SU-DHL-6 (cell line): ENCODE measurements around the gene RPS19.

Experiments
- H2AFZ ChIP-seq: fragments of 200-600 bp; sonication (generic); 2 replicates; pipeline ENCODE4 v1.6.1; 2014; ENCODE audit warnings: low read depth, mild to moderate bottlenecking, moderate library complexity, mixed read lengths, antibody characterized with exemption, low read length; ENCODE audit not compliant: severe bottlenecking
- H3F3A ChIP-seq: fragments of 200-600 bp; shearing (Covaris generic); 2 replicates; pipeline ENCODE4 v1.6.0; 2016; ENCODE audit warnings: antibody characterized with exemption, mild to moderate bottlenecking; ENCODE audit not compliant: insufficient read depth
- H3K27ac ChIP-seq: fragments of 200-600 bp; sonication (generic); 2 replicates; pipeline ENCODE4 v1.5.1; 2016; ENCODE audit warnings: low read depth, mild to moderate bottlenecking, low read length, moderate library complexity, mixed read lengths
- H3K27me3 ChIP-seq: fragments of 200-600 bp; sonication (generic), shearing (Covaris generic); 2 replicates; pipeline ENCODE4 v1.6.0; 2014; ENCODE audit warnings: mild to moderate bottlenecking, low read length
- H3K36me3 ChIP-seq: fragments of 200-600 bp; sonication (generic); 2 replicates; pipeline ENCODE4 v1.6.1; 2014; ENCODE audit warnings: mild to moderate bottlenecking, low read length, mixed read lengths
- H3K4me2 ChIP-seq: fragments of 300-600, 200-600 bp; shearing (Covaris generic), sonication (generic); 2 replicates; pipeline ENCODE4 v1.6.0; 2014; ENCODE audit warnings: low read length, low read depth, mild to moderate bottlenecking; ENCODE audit not compliant: poor library complexity, severe bottlenecking
- H3K4me3 ChIP-seq: fragments of 200-600 bp; sonication (generic); 2 replicates; pipeline ENCODE4 v1.5.1; 2014; ENCODE audit warnings: antibody characterized with exemption, low read length, mild to moderate bottlenecking, mixed read lengths; ENCODE audit not compliant: insufficient read depth, poor library complexity, severe bottlenecking
- H3K79me2 ChIP-seq: fragments of 200-600 bp; sonication (generic); 2 replicates; pipeline ENCODE4 v1.6.1; 2014; ENCODE audit warnings: mild to moderate bottlenecking, low read length, moderate library complexity; ENCODE audit not compliant: insufficient read depth
- H3K9ac ChIP-seq: fragments of 200-600 bp; sonication (generic); 2 replicates; pipeline ENCODE4 v1.7.0; 2014; ENCODE audit warnings: mild to moderate bottlenecking, low read length
- H3K9me2 ChIP-seq: fragments of 200-600 bp; sonication (generic); replicated peaks from 2 replicates; pipeline ENCODE4 v1.6.1; 2014; ENCODE audit warnings: low read length; ENCODE audit not compliant: insufficient read depth
- H3K9me3 ChIP-seq: fragments of 200-600 bp; sonication (generic); 2 replicates; pipeline ENCODE4 v1.6.1; 2014; ENCODE audit warnings: low read length, mixed read lengths; ENCODE audit not compliant: insufficient read depth
- H4K20me1 ChIP-seq: fragments of 200-600 bp; sonication (generic); 2 replicates; pipeline ENCODE4 v1.6.1; 2014; ENCODE audit warnings: low read depth, mild to moderate bottlenecking, antibody characterized with exemption, low read length, moderate library complexity, mixed read lengths
- CTCF ChIP-seq: fragments of 200-600 bp; sonication (generic); IDR thresholded peaks from one replicate; pipeline ENCODE4 v1.5.1; 2017; ENCODE audit warnings: antibody characterized with exemption, mild to moderate bottlenecking, low read length, moderate library complexity; ENCODE audit not compliant: insufficient read depth, poor library complexity, severe bottlenecking
- EZH2phosphoT487 ChIP-seq: fragments of 200-600 bp; sonication (generic), shearing (Covaris generic); conservative IDR thresholded peaks from 2 replicates; pipeline ENCODE4 v1.6.1; 2018; ENCODE audit warnings: mild to moderate bottlenecking, antibody characterized with exemption, low read length, moderate library complexity, mixed read lengths

Gene RPS19

GRCh38 chr19:41894350-41894749 is 34.3 kb downstream of the RPS19 start:
- H4K20me1 ChIP-seq: no peaks in the 10 kb centered on the region
- H3K9me3 ChIP-seq: no peaks in the 10 kb centered on the region
- no peak overlapping the region for H3K4me3 ChIP-seq
- H3F3A ChIP-seq: 0 out of 2 replicates have a peak, but pooled peaks cover 2% of the 10 kb centered on the region
- no peak overlapping the region for H2AFZ ChIP-seq
- H3K79me2 ChIP-seq: peaks cover 2% of the 10 kb centered on the region; the same call in 1 of the 2 replicates
- peak overlapping the region; percentile 29 for H3K27ac ChIP-seq
- no peaks in the 10 kb centered on the region for H3K36me3 ChIP-seq
- H3K9ac ChIP-seq: no peak overlapping the region
- H3K27me3 ChIP-seq: no peaks in the 10 kb centered on the region
- TF ChIP-seq CTCF (no peak), EZH2phosphoT487 (no peak)
- no peak overlapping the region for H3K4me2 ChIP-seq
- no peaks in the 10 kb centered on the region for H3K9me2 ChIP-seq

GRCh38 chr19:41895745-41896580 is 35.9 kb downstream of the RPS19 start:
- no peaks in the 10 kb centered on the region for H3K9me3 ChIP-seq
- H3K27ac ChIP-seq: 0 out of 2 replicates have a peak overlapping the region, but pooled peaks have one; percentile 10
- H3F3A ChIP-seq: 0 out of 2 replicates have a peak, but pooled peaks cover 2% of the 10 kb centered on the region
- H2AFZ ChIP-seq: no peak overlapping the region
- H3K79me2 ChIP-seq: no peaks in the 10 kb centered on the region
- H3K4me3 ChIP-seq: no peak overlapping the region
- 0 out of 2 replicates have a peak, but pooled peaks cover 4% of the 10 kb centered on the region for H3K36me3 ChIP-seq
- no peaks in the 10 kb centered on the region for H4K20me1 ChIP-seq
- H3K9ac ChIP-seq: no peak overlapping the region
- H3K27me3 ChIP-seq: no peaks in the 10 kb centered on the region
- no peaks in the 10 kb centered on the region for H3K9me2 ChIP-seq
- TF ChIP-seq EZH2phosphoT487 (no peak), CTCF (no peak)
- no peak overlapping the region for H3K4me2 ChIP-seq

DNA sequence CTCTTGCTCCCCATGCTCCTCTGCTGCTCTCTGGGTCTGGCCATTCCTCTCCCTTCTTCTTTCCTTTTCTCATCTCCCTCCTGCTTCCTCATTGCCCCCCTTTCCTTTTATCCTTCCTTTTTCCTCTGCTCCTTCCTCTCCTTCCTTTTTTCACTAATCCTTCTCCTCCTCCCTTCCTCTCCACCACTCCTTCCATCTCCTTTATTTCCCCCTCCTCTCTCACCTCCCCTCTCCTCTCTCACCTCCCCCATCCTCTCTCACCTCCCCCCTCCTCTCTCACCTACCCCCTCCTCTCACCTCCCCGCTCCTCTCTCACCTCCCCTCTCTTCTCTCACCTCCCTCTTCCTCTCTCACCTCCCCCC is 36.5 kb downstream of the RPS19 start:
- Histone ChIP-seq H2AFZ (no peak overlapping the region), H3K9ac (no peak overlapping the region), H3K79me2 (no peaks in the 10 kb centered on the region), H3K4me2 (no peak overlapping the region), H3K27ac (no peak overlapping the region), H3F3A (0 out of 2 replicates have a peak, but pooled peaks cover 2% of the 10 kb centered on the region), H3K36me3 (0 out of 2 replicates have a peak, but pooled peaks cover 4% of the 10 kb centered on the region), H3K9me2 (no peaks in the 10 kb centered on the region), H4K20me1 (no peaks in the 10 kb centered on the region), H3K4me3 (no peak overlapping the region), H3K27me3 (no peaks in the 10 kb centered on the region), H3K9me3 (no peaks in the 10 kb centered on the region)
- no peak for TF ChIP-seq EZH2phosphoT487

GRCh38 chr19:41897181-41897580 is 37.1 kb downstream of the RPS19 start:
- H3K36me3 ChIP-seq: 0 out of 2 replicates have a peak, but pooled peaks cover 4% of the 10 kb centered on the region
- no peaks in the 10 kb centered on the region for H4K20me1 ChIP-seq
- 0 out of 2 replicates have a peak, but pooled peaks cover 2% of the 10 kb centered on the region for H3F3A ChIP-seq
- no peaks in the 10 kb centered on the region for H3K27me3 ChIP-seq
- H3K9me3 ChIP-seq: no peaks in the 10 kb centered on the region
- no peak overlapping the region for H3K4me3 ChIP-seq
- H3K79me2 ChIP-seq: no peaks in the 10 kb centered on the region
- no peaks in the 10 kb centered on the region for H3K9me2 ChIP-seq
- H2AFZ ChIP-seq: no peak overlapping the region
- TF ChIP-seq EZH2phosphoT487 (no peak), CTCF (no peak)
- H3K9ac ChIP-seq: no peak overlapping the region
- H3K27ac ChIP-seq: no peak overlapping the region
- H3K4me2 ChIP-seq: no peak overlapping the region
